Gastrocnemius medialis (tissue), 4 donors: ENCODE measurements around the gene DSG2. TPM values are rescaled to one million over a fixed set of nuclear protein-coding genes. Genes with fewer than 3 reads are reported as not detected.
"Not testable (repeated sequence)": the region's sequence is repeated elsewhere in the genome, so short reads cannot be mapped to it uniquely, and the experiment has no call there.

ENCODE experiments used
- ATAC-seq, 2 donors: fragments of 150-250 bp; one replicate each; pipeline ENCODE4 v1.9.1; 2016
- DNase-seq, 2 donors: peaks; one replicate each; pipeline ENCODE4 v3.0.0-alpha.2; 2019
- H3K27ac ChIP-seq, 4 donors: fragments of 200-600 bp; sonication (generic); 1 replicate in 1 of 4; 2 replicates in 3 of 4; pipeline ENCODE4 v1.5.1; 2016 to 2018; ENCODE audit warnings: mild to moderate bottlenecking in 2 of 4, moderate library complexity in 1 of 4
- H3K27me3 ChIP-seq, 3 donors: fragments of 200-600 bp; sonication (generic) in 2 of 3; 1 replicate in 1 of 3; 2 replicates in 2 of 3; pipeline versions ENCODE4 v1.5.1 to v1.6.0; 2016 to 2019; ENCODE audit warnings: mild to moderate bottlenecking in 1 of 3, moderate library complexity in 1 of 3
- H3K36me3 ChIP-seq, 2 donors: fragments of 200-600 bp; sonication (generic) in 1 of 2; one replicate each; pipeline ENCODE4 v1.5.1; 2017 to 2018
- H3K4me1 ChIP-seq, 2 donors: fragments of 200-600 bp; sonication (generic) in 1 of 2; one replicate each; pipeline ENCODE4 v1.5.1; 2016 to 2017; ENCODE audit warnings: mild to moderate bottlenecking in 2 of 2
- H3K4me3 ChIP-seq, 4 donors: fragments of 200-600 bp; sonication (generic) in 3 of 4; 1 replicate in 1 of 4; 2 replicates in 3 of 4; pipeline ENCODE4 v1.5.1; 2016 to 2019; ENCODE audit warnings: mild to moderate bottlenecking in 2 of 4
- H3K9me3 ChIP-seq, 3 donors: fragments of 200-600 bp; sonication (generic) in 2 of 3; 1 replicate in 1 of 3; 2 replicates in 2 of 3; pipeline ENCODE4 v1.5.1; 2016 to 2019
- CTCF ChIP-seq, 5 experiments: fragments of 450-650 bp in 3 of 5; fragments of 200-600 bp in 2 of 5; sonication (generic) in 2 of 5; IDR thresholded peaks in 4 of 5; conservative IDR thresholded peaks in 1 of 5; 1 replicate in 4 of 5; 2 replicates in 1 of 5; pipeline ENCODE4 v1.5.1; 2016 to 2019; ENCODE audit warnings: antibody characterized with exemption in 5 of 5, mild to moderate bottlenecking in 3 of 5, moderate library complexity in 3 of 5
- POLR2A ChIP-seq, 2 donors: fragments of 450-650 bp; IDR thresholded peaks; one replicate each; pipeline ENCODE4 v1.6.1; 2017; ENCODE audit warnings: antibody characterized with exemption in 2 of 2, mild to moderate bottlenecking in 2 of 2, moderate library complexity in 2 of 2
- in situ Hi-C, 4 donors: fragments of 200-750 bp; cut with MboI; loops; one replicate each; pipeline versions ENCODE4 v1.15.0 to v1.8.0; 2017; ENCODE audit warnings: low sequenced_read_pairs in 4 of 4
- intact Hi-C: fragments of 100-400 bp; cut with DNase I; formaldehyde crosslinking; loops from one replicate; pipeline ENCODE4 v1.15.1; 2023; ENCODE audit warnings: low total_unique reads
- total RNA-seq, 4 donors: library from RNA; depleted of rRNA; stranded (reverse); fragments of >200 nt; gene quantifications; one replicate each; pipeline versions ENCODE4 v1.1.0 to v1.2.3, GENCODE V29; 2016

Gene DSG2
- total RNA-seq, 4 donors from 2014 or later, result 0.61 to 3.7 (median 2.0) TPM

- DNase-seq, result no peak
- intact Hi-C loops, result no loop called here
- Histone ChIP-seq H3K36me3 (no peaks in the 10 kb centered on the region), H3K27ac (no peak overlapping the region), H3K4me1 (no peaks in the 10 kb centered on the region), H3K27me3 (no peaks in the 10 kb centered on the region), H3K4me3 (no peak overlapping the region), H3K9me3 (no peaks in the 10 kb centered on the region)
- TF ChIP-seq POLR2A (IDR thresholded peaks at IDR 0.05), result no peak
- no peak for TF ChIP-seq CTCF (IDR thresholded peaks at IDR 0.05 in 4 of 5, conservative IDR thresholded peaks at IDR 0.05 in 1 of 5)
- in situ Hi-C loops, result no loop called here
- no peak for ATAC-seq
Observed at GRCh38 chr18:31491586-31491985, 6.4 kb upstream of the DSG2 start.

DNA sequence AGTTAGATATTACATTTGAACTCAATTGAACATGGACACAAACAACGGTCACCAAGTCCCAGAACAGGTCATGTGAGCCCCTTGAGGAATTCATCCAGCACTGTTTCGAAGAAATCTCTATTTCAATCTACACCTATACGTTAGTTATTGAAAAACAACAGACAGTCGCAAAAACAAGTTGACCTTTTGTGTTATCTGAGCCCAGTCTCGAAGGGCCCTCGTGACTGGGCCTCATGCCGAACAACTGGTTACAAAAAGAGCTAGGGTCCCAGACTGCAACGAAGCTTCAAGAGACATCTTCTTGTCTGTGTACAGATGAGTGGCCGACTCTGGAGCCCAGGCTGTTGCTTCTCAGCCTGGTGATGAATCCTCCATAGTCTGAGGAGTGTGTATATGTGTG is 5.3 kb upstream of the DSG2 start:
- intact Hi-C loops, result no loop called here
- Histone ChIP-seq H3K4me3 (no peak overlapping the region), H3K9me3 (no peaks in the 10 kb centered on the region), H3K27me3 (no peaks in the 10 kb centered on the region), H3K4me1 (no peaks in the 10 kb centered on the region), H3K36me3 (no peaks in the 10 kb centered on the region), H3K27ac (no peak overlapping the region)
- in situ Hi-C loops, result no loop called here
- ATAC-seq, result no peak
- no peak for TF ChIP-seq POLR2A (IDR thresholded peaks at IDR 0.05)
- DNase-seq, result no peak

DNA sequence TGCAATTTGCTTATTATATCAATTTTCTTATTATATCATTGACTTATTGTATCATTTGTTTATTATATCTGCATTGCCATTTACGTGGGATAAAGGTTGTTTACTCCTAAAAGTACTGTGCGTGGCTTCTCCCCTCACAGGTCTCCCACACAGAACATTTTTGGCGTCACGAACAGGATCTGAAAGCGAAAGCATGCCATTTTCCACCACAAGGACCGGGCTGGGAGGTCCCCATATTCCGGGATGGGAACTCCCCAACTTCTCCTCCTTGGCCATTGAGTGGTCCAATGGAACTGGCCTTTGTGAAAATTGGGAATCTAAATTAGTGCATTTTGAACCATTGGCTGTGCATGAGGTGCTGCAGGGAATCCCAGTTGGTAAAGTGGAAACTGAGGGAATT is 4.8 kb upstream of the DSG2 start:
- TF ChIP-seq POLR2A (IDR thresholded peaks at IDR 0.05), result no peak
- no peak for TF ChIP-seq CTCF (IDR thresholded peaks at IDR 0.05 in 4 of 5, conservative IDR thresholded peaks at IDR 0.05 in 1 of 5)
- in situ Hi-C loops (no loop called here), intact Hi-C loops (no loop called here)
- no peaks in the 10 kb centered on the region for H3K36me3 ChIP-seq
- DNase-seq (no peak), ATAC-seq (no peak)
- H3K27me3 ChIP-seq, result peaks cover 0 to 1% (median 0%) of the 10 kb centered on the region in 3 donors
- no peaks in the 10 kb centered on the region for H3K4me1 ChIP-seq
- H3K9me3 ChIP-seq, result no peaks in the 10 kb centered on the region
- no peak overlapping the region for H3K4me3 ChIP-seq
- H3K27ac ChIP-seq, result no peak overlapping the region

DNA sequence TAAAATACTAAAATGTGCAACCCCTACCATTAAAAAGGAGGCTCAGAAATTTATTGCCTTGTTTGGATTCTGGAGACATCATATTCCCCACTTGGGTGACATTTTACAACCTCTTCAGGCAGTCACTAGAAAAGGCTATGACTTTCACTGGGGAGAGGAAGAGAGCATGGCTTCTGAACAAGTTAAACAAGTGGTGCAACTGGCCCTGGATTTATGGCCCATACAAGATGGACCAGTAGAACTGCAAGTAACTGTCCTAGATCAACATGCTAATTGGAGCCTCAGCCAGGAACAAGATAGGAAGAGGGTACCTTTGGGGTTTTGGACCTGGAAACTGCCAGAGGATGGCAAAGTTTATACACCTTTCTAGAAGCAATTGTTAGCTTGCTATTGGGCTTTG is 4.0 kb upstream of the DSG2 start:
- Histone ChIP-seq H3K27ac (no peak overlapping the region), H3K4me1 (peaks cover 0 to 4% of the 10 kb centered on the region in 2 donors), H3K36me3 (no peaks in the 10 kb centered on the region), H3K27me3 (peaks cover 0 to 9% (median 0%) of the 10 kb centered on the region in 3 donors), H3K4me3 (no peak overlapping the region), H3K9me3 (no peaks in the 10 kb centered on the region)
- TF ChIP-seq CTCF (IDR thresholded peaks at IDR 0.05 in 4 of 5, conservative IDR thresholded peaks at IDR 0.05 in 1 of 5) (no peak), POLR2A (IDR thresholded peaks at IDR 0.05) (no peak)
- ATAC-seq (no peak), DNase-seq (no peak)
- intact Hi-C loops, result no loop called here
- in situ Hi-C loops, result no loop called here

DNA sequence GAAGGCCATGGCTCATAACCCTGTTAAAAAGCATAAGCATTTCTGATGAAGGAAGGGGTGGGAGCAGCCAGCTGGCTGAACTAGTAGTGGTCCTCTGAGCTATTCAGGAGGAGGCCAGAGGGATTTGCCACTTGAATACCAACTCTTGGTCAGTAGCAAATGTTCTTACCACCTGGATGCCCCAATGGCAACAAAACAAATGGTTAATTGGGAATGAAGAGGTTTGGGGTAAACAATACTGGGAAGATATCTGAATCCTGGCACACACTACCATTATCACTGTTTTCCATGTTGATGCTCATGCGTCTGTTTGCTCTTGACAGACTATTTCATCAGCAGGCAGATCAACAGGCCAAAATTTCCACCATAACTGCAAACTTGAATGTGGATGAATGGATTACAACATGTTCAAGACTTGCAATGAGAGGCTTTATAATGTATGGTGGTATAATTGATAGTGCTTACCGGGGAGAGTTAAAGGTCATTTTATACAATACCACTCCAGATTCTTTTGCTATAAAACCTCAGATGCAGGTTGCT is 3.2 kb upstream of the DSG2 start:
- H3K4me1 ChIP-seq, H3K36me3 ChIP-seq, H3K27ac ChIP-seq, ATAC-seq, H3K4me3 ChIP-seq, DNase-seq, H3K9me3 ChIP-seq, in situ Hi-C loops, intact Hi-C loops: not testable (repeated sequence)
- peaks cover 0 to 11% (median 0%) of the 10 kb centered on the region in 3 donors for H3K27me3 ChIP-seq

DNA sequence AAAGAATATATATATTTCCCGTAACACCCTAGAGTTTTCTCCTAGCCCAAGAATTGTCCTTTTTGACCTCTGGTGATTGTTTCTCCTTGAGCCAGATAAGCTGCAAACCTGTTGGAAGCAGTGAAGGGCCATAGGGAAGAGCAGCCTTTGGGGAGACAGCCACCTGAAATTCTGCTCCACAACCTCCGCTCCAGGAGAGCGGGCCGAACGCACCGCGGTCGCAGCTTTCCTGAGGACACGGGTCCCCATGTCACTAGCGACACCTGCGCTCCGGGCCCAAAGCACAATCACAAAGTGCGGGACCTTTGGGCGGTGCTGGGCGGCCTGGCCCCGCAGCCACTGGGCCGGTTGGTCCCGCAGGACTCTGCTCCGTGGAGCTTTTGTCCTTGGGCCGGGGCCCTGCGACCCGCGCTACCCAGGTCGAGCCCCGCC is 557 bp upstream of the DSG2 start:
- no peak for TF ChIP-seq POLR2A (IDR thresholded peaks at IDR 0.05)
- no peak for TF ChIP-seq CTCF (IDR thresholded peaks at IDR 0.05 in 4 of 5, conservative IDR thresholded peaks at IDR 0.05 in 1 of 5)
- peak overlapping the region; percentile 48 to 65 (median 58) for H3K4me3 ChIP-seq
- DNase-seq, result no peak
- intact Hi-C loops (no loop called here), in situ Hi-C loops (no loop called here)
- no peaks in the 10 kb centered on the region for H3K36me3 ChIP-seq
- peaks cover 0 to 4% of the 10 kb centered on the region in 2 donors for H3K4me1 ChIP-seq
- no peak for ATAC-seq
- H3K27me3 ChIP-seq, result peaks cover 0 to 11% (median 0%) of the 10 kb centered on the region in 3 donors
- no peaks in the 10 kb centered on the region for H3K9me3 ChIP-seq
- H3K27ac ChIP-seq, result no peak overlapping the region
